Smooth muscle cell of the brain vasculature (primary cell): ENCODE measurements around the gene F8A1.
"Not testable (repeated sequence)": the region's sequence is repeated elsewhere in the genome, so short reads cannot be mapped to it uniquely, and the experiment has no call there.

Experiments used
- DNase-seq: peaks from one replicate; pipeline ENCODE4 v3.0.0-alpha.2; 2012; ENCODE audit warnings: low read depth, low spot score

The F8A1 gene

GRCh38 chrX:154886069-154886788, at the start of gene F8A1:
TSS of gene F8A1 (plus strand) at chrX:154886355. CDS start at chrX:154886375, 20 bp downstream.
- DNase-seq: not testable (repeated sequence)

- peak; percentile 1 for DNase-seq
Observed at GRCh38 chrX:154840856-154841255, 45.3 kb upstream of the F8A1 start.

GRCh38 chrX:154850957-154851611, 35.1 kb upstream of the F8A1 start:
- no peak for DNase-seq

- DNase-seq: no peak
Observed at GRCh38 chrX:154855256-154855655, 30.9 kb upstream of the F8A1 start.

GRCh38 chrX:154868522-154868921, 17.6 kb upstream of the F8A1 start:
- DNase-seq: not testable (repeated sequence)

- DNase-seq: no peak
Observed at GRCh38 chrX:154873329-154873728, 12.8 kb upstream of the F8A1 start.

GRCh38 chrX:154884069-154884468, 2.1 kb upstream of the F8A1 start:
- DNase-seq: not testable (repeated sequence)

GRCh38 chrX:154885057-154885456, 1.1 kb upstream of the F8A1 start:
- not testable (repeated sequence) for DNase-seq

- not testable (repeated sequence) for DNase-seq
Observed at GRCh38 chrX:154885549-154885948, 606 bp upstream of the F8A1 start.

GRCh38 chrX:154886789-154887221, 650 bp downstream of the F8A1 start:
- not testable (repeated sequence) for DNase-seq

GRCh38 chrX:154890990-154891639, 5.0 kb downstream of the F8A1 start:
- DNase-seq: no peak

- DNase-seq: no peak
Observed at GRCh38 chrX:154892296-154892695, 6.1 kb downstream of the F8A1 start.

GRCh38 chrX:154900323-154900722, 14.2 kb downstream of the F8A1 start:
- no peak for DNase-seq

- no peak for DNase-seq
Observed at GRCh38 chrX:154902408-154902807, 16.3 kb downstream of the F8A1 start.

- DNase-seq: no peak
Observed at GRCh38 chrX:154908821-154909220, 22.7 kb downstream of the F8A1 start.

GRCh38 chrX:154910048-154910447, 23.9 kb downstream of the F8A1 start:
- DNase-seq: not testable (repeated sequence)

GRCh38 chrX:154910528-154910927, 24.4 kb downstream of the F8A1 start:
- not testable (repeated sequence) for DNase-seq

GRCh38 chrX:154914052-154914451, 27.9 kb downstream of the F8A1 start:
- DNase-seq: no peak

GRCh38 chrX:154918060-154918483, 31.9 kb downstream of the F8A1 start:
- peak; percentile 47 for DNase-seq

GRCh38 chrX:154924771-154925170, 38.6 kb downstream of the F8A1 start:
- DNase-seq: not testable (repeated sequence)
